Fibroblast of lung (primary cell): ENCODE measurements around the gene RASSF5.

ENCODE experiments used
- EZH2 ChIP-seq: IDR thresholded peaks from 2 replicates; pipeline ENCODE4 v1.5.1; 2012; ENCODE audit warnings: low read length, control low read depth, mild to moderate bottlenecking; ENCODE audit errors: missing control alignments
- TF ChIP-seq, protein P1 (sequence below), 2 donors: IDR thresholded peaks in 1 of 2; conservative IDR thresholded peaks in 1 of 2; 1 replicate in 1 of 2; 2 replicates in 1 of 2; pipeline ENCODE4 v1.5.1; 2011 to 2012; ENCODE audit warnings: low read length in 2 of 2, control low read depth in 1 of 2, inconsistent platforms in 1 of 2, low read depth in 1 of 2, mild to moderate bottlenecking in 1 of 2

GRCh38 chr1:206500046-206500445, 7.3 kb upstream of the RASSF5 start:
- TF ChIP-seq, protein P1, sequence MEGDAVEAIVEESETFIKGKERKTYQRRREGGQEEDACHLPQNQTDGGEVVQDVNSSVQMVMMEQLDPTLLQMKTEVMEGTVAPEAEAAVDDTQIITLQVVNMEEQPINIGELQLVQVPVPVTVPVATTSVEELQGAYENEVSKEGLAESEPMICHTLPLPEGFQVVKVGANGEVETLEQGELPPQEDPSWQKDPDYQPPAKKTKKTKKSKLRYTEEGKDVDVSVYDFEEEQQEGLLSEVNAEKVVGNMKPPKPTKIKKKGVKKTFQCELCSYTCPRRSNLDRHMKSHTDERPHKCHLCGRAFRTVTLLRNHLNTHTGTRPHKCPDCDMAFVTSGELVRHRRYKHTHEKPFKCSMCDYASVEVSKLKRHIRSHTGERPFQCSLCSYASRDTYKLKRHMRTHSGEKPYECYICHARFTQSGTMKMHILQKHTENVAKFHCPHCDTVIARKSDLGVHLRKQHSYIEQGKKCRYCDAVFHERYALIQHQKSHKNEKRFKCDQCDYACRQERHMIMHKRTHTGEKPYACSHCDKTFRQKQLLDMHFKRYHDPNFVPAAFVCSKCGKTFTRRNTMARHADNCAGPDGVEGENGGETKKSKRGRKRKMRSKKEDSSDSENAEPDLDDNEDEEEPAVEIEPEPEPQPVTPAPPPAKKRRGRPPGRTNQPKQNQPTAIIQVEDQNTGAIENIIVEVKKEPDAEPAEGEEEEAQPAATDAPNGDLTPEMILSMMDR (conservative IDR thresholded peaks at IDR 0.05 in 1 of 2, IDR thresholded peaks at IDR 0.05 in 1 of 2; ENCODE audit: low read depth in 1 of 2, low read length in 2 of 2): no peak
- no peak for TF ChIP-seq EZH2
